Measurements from ENCODE around the gene HERC4. TPM values are rescaled to one million over a fixed set of nuclear protein-coding genes. Genes with fewer than 3 reads are reported as not detected.

The HERC4 gene
- total RNA-seq, 1 experiment from 2014 or later: 39.4 TPM

DNA sequence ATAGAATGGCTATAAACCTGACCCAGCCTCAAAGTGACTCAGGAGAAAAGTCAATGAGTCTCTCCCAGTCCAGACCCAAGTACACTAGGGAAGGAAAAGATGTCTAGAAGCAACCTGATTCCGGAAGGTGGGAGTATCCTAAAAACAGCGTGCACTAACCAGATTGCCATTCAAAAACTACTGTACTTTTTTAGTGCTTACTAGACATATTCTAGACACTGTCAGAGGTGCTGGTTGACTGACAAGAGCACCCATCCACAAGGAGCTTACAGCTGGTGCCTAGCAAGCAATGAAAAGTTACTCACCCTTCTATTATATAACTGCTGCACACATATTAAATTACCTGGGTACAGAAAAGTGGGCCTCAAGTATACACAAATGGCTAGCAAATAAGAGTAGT is 109.6 kb downstream of the HERC4 start:
- no peak for TF ChIP-seq STAT6 (CRISPR knock-in tag; conservative IDR thresholded peaks at IDR 0.05; ENCODE audit: low read depth)
- TF ChIP-seq ATF1 (CRISPR knock-in tag; IDR thresholded peaks at IDR 0.05): no peak
- TF ChIP-seq NR1H2 (CRISPR knock-in tag; IDR thresholded peaks at IDR 0.05): no peak
- TF ChIP-seq ELF4 (CRISPR knock-in tag; IDR thresholded peaks at IDR 0.05; ENCODE audit: low read depth): no peak
- TF ChIP-seq, protein P1, sequence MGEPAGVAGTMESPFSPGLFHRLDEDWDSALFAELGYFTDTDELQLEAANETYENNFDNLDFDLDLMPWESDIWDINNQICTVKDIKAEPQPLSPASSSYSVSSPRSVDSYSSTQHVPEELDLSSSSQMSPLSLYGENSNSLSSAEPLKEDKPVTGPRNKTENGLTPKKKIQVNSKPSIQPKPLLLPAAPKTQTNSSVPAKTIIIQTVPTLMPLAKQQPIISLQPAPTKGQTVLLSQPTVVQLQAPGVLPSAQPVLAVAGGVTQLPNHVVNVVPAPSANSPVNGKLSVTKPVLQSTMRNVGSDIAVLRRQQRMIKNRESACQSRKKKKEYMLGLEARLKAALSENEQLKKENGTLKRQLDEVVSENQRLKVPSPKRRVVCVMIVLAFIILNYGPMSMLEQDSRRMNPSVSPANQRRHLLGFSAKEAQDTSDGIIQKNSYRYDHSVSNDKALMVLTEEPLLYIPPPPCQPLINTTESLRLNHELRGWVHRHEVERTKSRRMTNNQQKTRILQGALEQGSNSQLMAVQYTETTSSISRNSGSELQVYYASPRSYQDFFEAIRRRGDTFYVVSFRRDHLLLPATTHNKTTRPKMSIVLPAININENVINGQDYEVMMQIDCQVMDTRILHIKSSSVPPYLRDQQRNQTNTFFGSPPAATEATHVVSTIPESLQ (CRISPR knock-in tag; IDR thresholded peaks at IDR 0.05): no peak
- TF ChIP-seq TEAD1 (CRISPR knock-in tag; IDR thresholded peaks at IDR 0.05): no peak
- TF ChIP-seq ZNF138 (CRISPR knock-in tag; conservative IDR thresholded peaks at IDR 0.05): no peak
- TF ChIP-seq ZNF425 (CRISPR knock-in tag; conservative IDR thresholded peaks at IDR 0.05): no peak
- no peak for TF ChIP-seq ETV6 (CRISPR knock-in tag; IDR thresholded peaks at IDR 0.05)
- no peak for TF ChIP-seq PRDM15 (CRISPR knock-in tag; IDR thresholded peaks at IDR 0.05)
- no peak for TF ChIP-seq ZNF512 (CRISPR knock-in tag; IDR thresholded peaks at IDR 0.05; ENCODE audit: borderline replicate concordance)
- TF ChIP-seq IRF1 (CRISPR knock-in tag; IDR thresholded peaks at IDR 0.05): no peak
- no peak for TF ChIP-seq ZNF263 (CRISPR knock-in tag; IDR thresholded peaks at IDR 0.05; ENCODE audit: low read depth)
- TF ChIP-seq ZNF671 (CRISPR knock-in tag; IDR thresholded peaks at IDR 0.05): no peak
- no peak for TF ChIP-seq IRF2 (CRISPR knock-in tag; IDR thresholded peaks at IDR 0.05; ENCODE audit: borderline replicate concordance, low read depth)
- TF ChIP-seq TP53 (CRISPR knock-in tag; IDR thresholded peaks at IDR 0.05): no peak
- TF ChIP-seq USF2 (CRISPR knock-in tag; IDR thresholded peaks at IDR 0.05): no peak
- no peak for TF ChIP-seq OVOL2 (CRISPR knock-in tag; IDR thresholded peaks at IDR 0.05; ENCODE audit: borderline replicate concordance)
- TF ChIP-seq KAT7 (CRISPR knock-in tag; IDR thresholded peaks at IDR 0.05; ENCODE audit: borderline replicate concordance): no peak
- ChIA-PET CTCF (interaction anchor here (0.6 kb wide), 1 partner anchor 258 kb away, joined by 3 read pairs; no protein-coding TSS in a partner anchor), POLR2A (no interaction called here)
- no peak overlapping the region; the same call in 1 of the 2 replicates for H3K27ac Mint-ChIP-seq
- H3K27me3 Mint-ChIP-seq (ENCODE audit: low read depth): no peaks in the 10 kb centered on the region
- DNase-seq (ENCODE audit: low spot score) (no peak), ATAC-seq (no peak)
- H3K4me3 Mint-ChIP-seq: no peak overlapping the region
- peaks cover under 1% of the 10 kb centered on the region for H3K9me3 Mint-ChIP-seq
- peaks cover 13% of the 10 kb centered on the region for H3K36me3 Mint-ChIP-seq
- peaks cover 18% of the 10 kb centered on the region for H3K4me1 Mint-ChIP-seq

Data from WTC11 (cell line).